Mammary epithelial cell (primary cell): Measurements from ENCODE around the gene CYGB.

Experiments
- EZH2 ChIP-seq: IDR thresholded peaks from 2 replicates; pipeline ENCODE4 v1.6.1; 2012; ENCODE audit warnings: low read length, inconsistent platforms, borderline replicate concordance
- TF ChIP-seq, protein P1 (sequence below), 2 donors: IDR thresholded peaks in 1 of 2; conservative IDR thresholded peaks in 1 of 2; 2 replicates each; pipeline ENCODE4 v1.5.1; 2011 to 2012; ENCODE audit warnings: inconsistent platforms in 2 of 2, low read length in 2 of 2, mild to moderate bottlenecking in 2 of 2, control low read depth in 1 of 2, low read depth in 1 of 2; ENCODE audit not compliant: insufficient read depth in 1 of 2; ENCODE audit errors: extremely low read depth in 1 of 2

DNA sequence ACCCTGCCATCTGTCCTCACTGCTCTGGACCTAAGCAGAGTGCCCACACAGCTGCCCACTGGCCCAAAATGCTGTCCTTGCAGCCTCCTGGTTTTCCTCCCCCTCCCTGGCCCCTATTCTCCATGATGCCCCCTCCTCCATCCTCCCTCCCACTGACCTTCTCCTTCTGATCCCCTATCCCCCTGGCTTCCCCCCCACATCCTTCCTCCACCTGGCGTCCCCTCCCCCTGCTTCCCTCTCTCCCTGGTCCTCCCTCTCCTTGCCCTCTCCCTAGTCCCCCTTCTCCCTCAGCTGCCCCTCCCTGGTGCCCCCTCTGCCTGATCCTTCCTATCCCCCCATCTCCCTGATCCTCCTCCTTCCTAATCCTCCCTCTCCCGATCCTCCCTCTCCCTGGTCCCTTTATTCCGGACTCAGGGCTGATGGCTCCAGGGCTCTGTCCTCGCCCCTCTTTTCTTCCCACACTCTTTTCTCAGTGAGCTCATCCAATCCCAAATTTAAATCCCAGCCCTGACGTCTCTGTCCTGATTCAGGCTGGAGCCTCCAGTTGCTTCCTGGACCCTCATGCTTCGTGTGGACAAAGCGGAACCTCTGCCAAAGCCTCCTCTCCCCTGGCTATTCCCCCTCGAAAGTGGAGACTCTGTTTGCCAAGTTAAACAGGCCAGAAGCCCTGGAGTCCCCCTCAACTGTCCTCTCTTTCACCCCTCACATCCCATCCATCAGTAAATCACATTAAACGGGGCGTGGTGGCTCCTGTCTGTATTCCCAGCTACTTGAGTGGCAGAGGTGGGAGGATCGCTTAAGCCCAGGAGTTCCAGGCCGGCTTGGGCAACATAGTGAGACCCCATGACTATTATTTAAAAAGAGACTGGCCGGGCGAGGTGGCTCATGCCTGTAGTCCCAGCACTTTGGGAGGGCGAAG, 18.2 kb downstream of the CYGB start:
- TF ChIP-seq, protein P1, sequence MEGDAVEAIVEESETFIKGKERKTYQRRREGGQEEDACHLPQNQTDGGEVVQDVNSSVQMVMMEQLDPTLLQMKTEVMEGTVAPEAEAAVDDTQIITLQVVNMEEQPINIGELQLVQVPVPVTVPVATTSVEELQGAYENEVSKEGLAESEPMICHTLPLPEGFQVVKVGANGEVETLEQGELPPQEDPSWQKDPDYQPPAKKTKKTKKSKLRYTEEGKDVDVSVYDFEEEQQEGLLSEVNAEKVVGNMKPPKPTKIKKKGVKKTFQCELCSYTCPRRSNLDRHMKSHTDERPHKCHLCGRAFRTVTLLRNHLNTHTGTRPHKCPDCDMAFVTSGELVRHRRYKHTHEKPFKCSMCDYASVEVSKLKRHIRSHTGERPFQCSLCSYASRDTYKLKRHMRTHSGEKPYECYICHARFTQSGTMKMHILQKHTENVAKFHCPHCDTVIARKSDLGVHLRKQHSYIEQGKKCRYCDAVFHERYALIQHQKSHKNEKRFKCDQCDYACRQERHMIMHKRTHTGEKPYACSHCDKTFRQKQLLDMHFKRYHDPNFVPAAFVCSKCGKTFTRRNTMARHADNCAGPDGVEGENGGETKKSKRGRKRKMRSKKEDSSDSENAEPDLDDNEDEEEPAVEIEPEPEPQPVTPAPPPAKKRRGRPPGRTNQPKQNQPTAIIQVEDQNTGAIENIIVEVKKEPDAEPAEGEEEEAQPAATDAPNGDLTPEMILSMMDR (conservative IDR thresholded peaks at IDR 0.05 in 1 of 2, IDR thresholded peaks at IDR 0.05 in 1 of 2; ENCODE audit: extremely low read depth in 1 of 2, insufficient read depth in 1 of 2, low read depth in 1 of 2, low read length in 2 of 2), result no peak
- TF ChIP-seq EZH2, result no peak
